ENCODE data around the gene BAHCC1. TPM values are rescaled to one million over a fixed set of nuclear protein-coding genes. Genes with fewer than 3 reads are reported as not detected.

BAHCC1 gene
- total RNA-seq, 2 experiments from 2014 or later: 0.23 to 0.64 TPM

- Mint-ChIP-seq H3K27ac (no peak overlapping the region), H3K9me3 (ENCODE audit: low read depth) (no peaks in the 10 kb centered on the region), H3K4me3 (no peak overlapping the region), H3K4me1 (peaks cover 6% of the 10 kb centered on the region), H3K36me3 (no peaks in the 10 kb centered on the region), H3K27me3 (no peaks in the 10 kb centered on the region)
- CTCF ChIA-PET: interaction anchor here (0.6 to 1.8 kb wide), 4 partner anchors 21 to 188 kb away, joined by 3 to 7 read pairs (median 4); no protein-coding TSS in a partner anchor
- DNase-seq (no peak), ATAC-seq (no peak)
These were observed 45.4 kb downstream of the BAHCC1 start for GRCh38 chr17:81440511-81441244.

- H3K27ac Mint-ChIP-seq: no peak overlapping the region
- DNase-seq: no peak
These were observed 47.5 kb downstream of the BAHCC1 start for GRCh38 chr17:81442791-81443190.

GRCh38 chr17:81443269-81443668 lies 48.0 kb downstream of the BAHCC1 start:
- CTCF ChIA-PET: no interaction called here
- ATAC-seq: no peak
- H3K9me3 Mint-ChIP-seq (ENCODE audit: low read depth): no peaks in the 10 kb centered on the region
- peaks cover 6% of the 10 kb centered on the region for H3K4me1 Mint-ChIP-seq
- no peaks in the 10 kb centered on the region for H3K27me3 Mint-ChIP-seq
- no peaks in the 10 kb centered on the region for H3K36me3 Mint-ChIP-seq
- no peak overlapping the region for H3K27ac Mint-ChIP-seq
- no peak overlapping the region for H3K4me3 Mint-ChIP-seq
- DNase-seq: no peak

More at GRCh38 chr17:81442791-81443190, 47.5 kb downstream of the BAHCC1 start:
- H3K27me3 Mint-ChIP-seq: no peaks in the 10 kb centered on the region
- no peaks in the 10 kb centered on the region for H3K36me3 Mint-ChIP-seq
- H3K4me3 Mint-ChIP-seq: no peak overlapping the region
- no peaks in the 10 kb centered on the region for H3K9me3 Mint-ChIP-seq (ENCODE audit: low read depth)
- peaks cover 6% of the 10 kb centered on the region for H3K4me1 Mint-ChIP-seq
- ATAC-seq: no peak
- CTCF ChIA-PET: no interaction called here

- CTCF ChIA-PET: no interaction called here
- no peak overlapping the region for H3K4me3 Mint-ChIP-seq
- H3K36me3 Mint-ChIP-seq: no peaks in the 10 kb centered on the region
- no peak overlapping the region for H3K27ac Mint-ChIP-seq
- H3K4me1 Mint-ChIP-seq: no peaks in the 10 kb centered on the region
- ATAC-seq (no peak), DNase-seq (no peak)
- no peaks in the 10 kb centered on the region for H3K9me3 Mint-ChIP-seq (ENCODE audit: low read depth)
- no peaks in the 10 kb centered on the region for H3K27me3 Mint-ChIP-seq
These were observed 49.5 kb downstream of the BAHCC1 start for GRCh38 chr17:81444610-81445339.

- H3K27me3 Mint-ChIP-seq: no peaks in the 10 kb centered on the region
- no peaks in the 10 kb centered on the region for H3K9me3 Mint-ChIP-seq (ENCODE audit: low read depth)
- H3K4me1 Mint-ChIP-seq: no peaks in the 10 kb centered on the region
- no peak overlapping the region for H3K4me3 Mint-ChIP-seq
- no peak for DNase-seq
- H3K36me3 Mint-ChIP-seq: no peaks in the 10 kb centered on the region
- CTCF ChIA-PET: interaction anchor here (1.5 kb wide), 1 partner anchor 39 kb away, joined by 4 read pairs; no protein-coding TSS in a partner anchor
- ATAC-seq: no peak
- no peak overlapping the region for H3K27ac Mint-ChIP-seq
These were observed 50.6 kb downstream of the BAHCC1 start for GRCh38 chr17:81445642-81446503.

GRCh38 chr17:81447331-81447933 lies 52.2 kb downstream of the BAHCC1 start:
- H3K9me3 Mint-ChIP-seq (ENCODE audit: low read depth): no peaks in the 10 kb centered on the region
- no peak overlapping the region for H3K4me3 Mint-ChIP-seq
- no peaks in the 10 kb centered on the region for H3K36me3 Mint-ChIP-seq
- CTCF ChIA-PET: no interaction called here
- no peaks in the 10 kb centered on the region for H3K4me1 Mint-ChIP-seq
- H3K27ac Mint-ChIP-seq: no peak overlapping the region
- ATAC-seq (no peak), DNase-seq (no peak)
- no peaks in the 10 kb centered on the region for H3K27me3 Mint-ChIP-seq

- DNase-seq: no peak
- H3K27me3 Mint-ChIP-seq: no peaks in the 10 kb centered on the region
- H3K36me3 Mint-ChIP-seq: no peaks in the 10 kb centered on the region
- H3K9me3 Mint-ChIP-seq (ENCODE audit: low read depth): no peaks in the 10 kb centered on the region
- no peak overlapping the region for H3K27ac Mint-ChIP-seq
- H3K4me3 Mint-ChIP-seq: no peak overlapping the region
- no peak for ATAC-seq
- peaks cover 4% of the 10 kb centered on the region for H3K4me1 Mint-ChIP-seq
- CTCF ChIA-PET: no interaction called here
These were observed 53.2 kb downstream of the BAHCC1 start for GRCh38 chr17:81448442-81448841.

GRCh38 chr17:81448950-81449349 lies 53.7 kb downstream of the BAHCC1 start:
- Mint-ChIP-seq H3K4me1 (peaks cover 9% of the 10 kb centered on the region), H3K9me3 (ENCODE audit: low read depth) (no peaks in the 10 kb centered on the region), H3K4me3 (no peak overlapping the region), H3K36me3 (no peaks in the 10 kb centered on the region), H3K27me3 (no peaks in the 10 kb centered on the region), H3K27ac (no peak overlapping the region)
- DNase-seq (no peak), ATAC-seq (no peak)
- CTCF ChIA-PET: no interaction called here

GRCh38 chr17:81449351-81449750 lies 54.1 kb downstream of the BAHCC1 start:
- Mint-ChIP-seq H3K27me3 (no peaks in the 10 kb centered on the region), H3K4me3 (no peak overlapping the region), H3K27ac (no peak overlapping the region), H3K9me3 (ENCODE audit: low read depth) (no peaks in the 10 kb centered on the region), H3K4me1 (peaks cover 12% of the 10 kb centered on the region), H3K36me3 (no peaks in the 10 kb centered on the region)
- ATAC-seq: no peak
- DNase-seq: no peak
- CTCF ChIA-PET: no interaction called here

- Mint-ChIP-seq H3K27me3 (no peaks in the 10 kb centered on the region), H3K36me3 (no peaks in the 10 kb centered on the region), H3K27ac (no peak overlapping the region), H3K4me3 (no peak overlapping the region), H3K9me3 (ENCODE audit: low read depth) (no peaks in the 10 kb centered on the region), H3K4me1 (peaks cover 12% of the 10 kb centered on the region)
- CTCF ChIA-PET: no interaction called here
- no peak for ATAC-seq
- DNase-seq: no peak
These were observed 56.6 kb downstream of the BAHCC1 start for GRCh38 chr17:81451823-81452222.

GRCh38 chr17:81452551-81452950 lies 57.3 kb downstream of the BAHCC1 start:
- Mint-ChIP-seq H3K9me3 (ENCODE audit: low read depth) (no peaks in the 10 kb centered on the region), H3K27me3 (no peaks in the 10 kb centered on the region), H3K27ac (no peak overlapping the region), H3K36me3 (no peaks in the 10 kb centered on the region), H3K4me3 (no peak overlapping the region), H3K4me1 (peaks cover 12% of the 10 kb centered on the region)
- ATAC-seq: no peak
- CTCF ChIA-PET: interaction anchor here (1.1 kb wide), 1 partner anchor 32 kb away, joined by 4 read pairs; no protein-coding TSS in a partner anchor
- no peak for DNase-seq

- ATAC-seq (no peak), DNase-seq (no peak)
- H3K27ac Mint-ChIP-seq: peak overlapping the region; percentile 79
- no peaks in the 10 kb centered on the region for H3K9me3 Mint-ChIP-seq (ENCODE audit: low read depth)
- CTCF ChIA-PET: interaction anchor here (1.1 kb wide), 1 partner anchor 31 kb away, joined by 4 read pairs; no protein-coding TSS in a partner anchor
- no peaks in the 10 kb centered on the region for H3K27me3 Mint-ChIP-seq
- peaks cover 12% of the 10 kb centered on the region for H3K4me1 Mint-ChIP-seq
- no peak overlapping the region for H3K4me3 Mint-ChIP-seq
- H3K36me3 Mint-ChIP-seq: no peaks in the 10 kb centered on the region
These were observed 57.8 kb downstream of the BAHCC1 start for GRCh38 chr17:81453076-81453475.

GRCh38 chr17:81453712-81454111 lies 58.5 kb downstream of the BAHCC1 start:
- Mint-ChIP-seq H3K4me3 (no peak overlapping the region), H3K27ac (peak overlapping the region; percentile 77), H3K36me3 (no peaks in the 10 kb centered on the region), H3K27me3 (no peaks in the 10 kb centered on the region), H3K9me3 (ENCODE audit: low read depth) (no peaks in the 10 kb centered on the region), H3K4me1 (peaks cover 12% of the 10 kb centered on the region)
- peak; percentile 88 for DNase-seq
- peak; percentile 86 for ATAC-seq
- CTCF ChIA-PET: no interaction called here
